Measurements from ENCODE around the gene SNX7.

SNX7 gene, protein sequence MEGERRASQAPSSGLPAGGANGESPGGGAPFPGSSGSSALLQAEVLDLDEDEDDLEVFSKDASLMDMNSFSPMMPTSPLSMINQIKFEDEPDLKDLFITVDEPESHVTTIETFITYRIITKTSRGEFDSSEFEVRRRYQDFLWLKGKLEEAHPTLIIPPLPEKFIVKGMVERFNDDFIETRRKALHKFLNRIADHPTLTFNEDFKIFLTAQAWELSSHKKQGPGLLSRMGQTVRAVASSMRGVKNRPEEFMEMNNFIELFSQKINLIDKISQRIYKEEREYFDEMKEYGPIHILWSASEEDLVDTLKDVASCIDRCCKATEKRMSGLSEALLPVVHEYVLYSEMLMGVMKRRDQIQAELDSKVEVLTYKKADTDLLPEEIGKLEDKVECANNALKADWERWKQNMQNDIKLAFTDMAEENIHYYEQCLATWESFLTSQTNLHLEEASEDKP

DNA sequence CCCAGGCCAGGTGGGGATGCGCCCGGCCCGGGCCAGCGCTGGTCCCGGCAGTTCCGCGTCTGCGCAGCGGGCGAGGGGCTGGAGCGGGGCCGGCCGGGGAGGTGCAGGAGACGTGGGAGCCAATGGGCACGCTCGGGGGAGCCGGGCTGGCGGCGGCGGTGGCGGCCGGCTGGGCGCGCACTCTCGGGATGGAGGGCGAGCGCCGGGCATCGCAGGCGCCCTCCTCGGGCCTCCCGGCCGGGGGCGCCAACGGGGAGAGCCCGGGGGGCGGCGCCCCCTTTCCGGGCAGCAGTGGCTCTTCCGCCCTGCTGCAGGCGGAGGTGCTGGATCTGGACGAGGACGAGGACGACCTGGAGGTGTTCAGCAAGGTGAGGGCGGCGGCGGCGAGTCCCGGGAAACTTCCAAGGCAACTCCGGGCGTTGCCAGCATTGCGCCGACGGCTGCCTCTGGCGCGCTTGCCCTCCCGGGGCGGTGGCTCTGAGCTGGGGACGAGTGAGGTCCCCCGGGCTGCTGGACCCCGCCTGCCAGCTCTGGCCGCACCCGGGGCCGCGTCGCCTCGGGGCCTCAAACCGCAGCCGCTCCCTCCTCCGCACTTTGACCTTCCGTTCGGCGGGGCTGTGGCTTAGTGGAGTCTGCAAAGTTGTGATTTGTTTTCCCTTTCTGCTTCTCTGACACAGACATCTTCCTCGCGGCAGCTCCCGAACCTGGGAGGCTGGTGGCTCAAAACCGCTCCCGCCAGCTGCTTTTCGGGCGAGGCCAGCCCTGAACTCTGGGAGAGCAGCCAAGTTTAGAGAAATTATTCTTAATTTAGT, at the start of gene SNX7:
Gene SNX7, plus strand, starts transcription at position 178 of the 812 bp plus-strand sequence. Its CDS starts 11 bp downstream, at position 189.
- DNase-seq = peak; percentile 89

- DNase-seq = no peak
Measured at GRCh38 chr1:98637316-98637715, 24.2 kb upstream of the SNX7 start.

DNA sequence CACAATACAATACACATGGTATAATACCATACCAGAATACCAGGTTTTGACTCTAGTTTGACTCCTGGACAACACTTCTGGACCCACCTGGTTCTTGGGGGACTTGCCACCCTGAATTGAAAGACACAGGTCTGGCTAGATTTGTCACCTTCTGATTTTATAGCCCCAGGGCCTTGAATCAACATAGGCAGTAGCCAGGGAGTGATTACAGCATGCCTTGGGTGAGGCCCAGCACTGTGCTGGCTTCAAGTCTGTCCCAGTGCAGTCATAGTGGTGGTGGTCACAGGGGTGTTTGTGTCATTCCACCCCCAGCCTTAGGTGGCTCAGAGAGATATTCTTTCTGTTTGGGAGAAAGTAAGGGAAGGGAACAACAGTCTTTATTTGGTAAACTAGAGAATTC, 23.3 kb upstream of the SNX7 start:
- DNase-seq = no peak

DNA sequence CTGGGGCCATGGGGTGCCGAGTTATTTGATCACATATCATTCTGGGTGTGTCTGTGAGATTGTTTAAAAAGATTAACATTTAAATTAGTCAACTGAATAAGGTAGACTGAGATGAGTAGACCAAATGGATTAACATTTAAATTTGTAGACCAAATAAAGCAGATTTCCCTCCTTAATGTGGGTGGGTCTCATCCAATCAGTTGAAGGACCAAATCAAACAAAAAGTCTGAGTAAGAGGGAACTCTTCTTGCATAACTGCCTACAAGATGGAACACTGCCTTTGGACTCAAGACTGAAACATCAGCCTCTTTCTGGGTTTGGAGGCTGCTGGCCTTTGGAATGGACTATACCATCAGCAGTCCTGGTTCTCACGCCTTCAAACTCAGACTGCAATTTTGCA, 17.0 kb upstream of the SNX7 start:
- DNase-seq = no peak

- DNase-seq = no peak
Measured at GRCh38 chr1:98651116-98651632, 10.3 kb upstream of the SNX7 start.

DNA sequence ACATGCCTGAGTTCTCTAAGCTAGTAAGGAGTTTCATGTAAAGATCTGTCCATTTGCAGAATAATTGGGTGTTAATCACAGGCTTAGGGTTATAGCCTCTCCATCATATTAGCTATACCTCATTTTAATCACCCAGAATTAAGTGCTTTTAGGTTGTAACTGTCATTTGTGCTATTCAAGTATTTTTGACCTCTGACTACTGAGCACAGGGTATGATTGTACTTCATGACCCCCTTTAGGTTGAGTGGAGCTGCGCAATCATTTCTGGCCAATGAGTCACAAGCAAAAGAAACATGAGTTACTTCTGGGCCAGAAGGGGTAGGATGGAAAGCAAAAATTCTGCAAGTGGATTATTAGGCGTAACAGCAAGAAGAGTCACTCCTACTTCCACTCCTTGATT, 8.4 kb upstream of the SNX7 start:
- no peak for DNase-seq

GRCh38 chr1:98659879-98660278, 1.6 kb upstream of the SNX7 start:
- DNase-seq = no peak

- DNase-seq = no peak
Measured at GRCh38 chr1:98660940-98661543, 479 bp upstream of the SNX7 start.

DNA sequence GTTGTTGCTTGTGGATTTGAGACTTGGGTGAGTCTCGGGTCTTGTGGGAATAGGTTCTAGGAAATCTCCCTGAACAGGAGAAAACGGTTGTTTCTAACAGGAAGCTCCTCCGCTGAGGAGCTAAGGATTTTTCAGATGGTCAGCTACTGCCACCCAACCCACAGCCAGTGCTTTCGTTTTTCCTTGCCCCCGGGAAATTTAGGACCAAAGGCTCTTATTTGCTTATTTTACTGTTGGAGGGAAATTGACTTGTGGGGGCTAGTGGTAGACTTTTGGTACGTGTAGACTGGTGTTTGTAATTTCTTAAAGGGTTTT, 792 bp downstream of the SNX7 start:
- DNase-seq = no peak

DNA sequence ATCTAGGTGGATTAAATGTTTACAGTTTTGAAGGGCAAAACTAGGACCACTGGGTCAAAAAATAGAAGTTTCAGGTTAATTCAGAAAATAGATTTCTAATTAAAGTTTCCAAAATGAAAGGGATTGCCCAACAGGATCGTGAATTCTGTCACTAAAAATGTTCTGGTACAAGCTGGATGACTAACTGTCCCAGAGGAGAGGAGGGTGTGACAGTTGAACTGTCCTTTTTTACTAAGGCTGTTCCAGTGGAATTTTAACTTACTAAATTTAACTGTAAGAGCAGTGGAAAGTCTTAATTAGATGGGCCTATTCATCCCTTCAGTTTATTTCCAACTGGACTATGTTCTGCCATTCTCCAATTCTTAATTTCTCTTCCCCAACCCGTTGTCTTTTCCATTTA, 7.2 kb downstream of the SNX7 start:
- DNase-seq = no peak

- no peak for DNase-seq
Measured at GRCh38 chr1:98669355-98670296, 8.1 kb downstream of the SNX7 start.

GRCh38 chr1:98672189-98672588, 10.7 kb downstream of the SNX7 start:
- DNase-seq = no peak

DNA sequence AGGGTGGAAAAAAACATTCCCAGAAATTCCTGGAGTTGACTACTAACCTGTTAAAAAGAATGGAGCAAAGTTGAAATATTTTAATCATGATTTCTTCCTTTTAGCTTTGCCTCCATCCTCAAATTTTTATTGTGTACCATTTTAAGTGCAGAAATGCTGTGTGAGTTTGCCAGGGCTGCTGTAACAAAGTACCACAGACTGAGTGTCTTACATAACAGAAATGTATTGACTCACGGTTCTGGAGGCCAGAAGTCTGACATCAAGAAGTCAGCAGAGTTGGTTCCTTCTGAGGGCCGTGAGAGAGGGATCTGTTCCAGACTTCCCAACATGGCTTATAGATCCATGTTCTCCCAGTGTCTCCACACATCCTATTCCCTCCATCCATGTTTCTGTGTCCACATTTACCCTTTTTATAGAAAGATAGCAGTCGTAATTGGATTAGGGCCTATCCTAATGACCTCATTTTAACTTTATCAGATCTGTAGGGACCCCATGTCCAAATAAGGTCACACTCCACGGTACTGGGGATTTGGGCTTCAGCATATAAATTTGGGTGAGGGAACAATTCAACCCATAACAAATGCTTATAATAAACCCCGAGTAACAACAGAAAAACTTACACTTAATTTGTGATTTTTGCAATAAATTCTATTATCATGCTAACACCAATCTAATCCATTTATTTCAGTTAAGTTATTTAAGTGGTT, 12.7 kb downstream of the SNX7 start:
- no peak for DNase-seq

GRCh38 chr1:98675282-98675681, 13.8 kb downstream of the SNX7 start:
- no peak for DNase-seq

DNA sequence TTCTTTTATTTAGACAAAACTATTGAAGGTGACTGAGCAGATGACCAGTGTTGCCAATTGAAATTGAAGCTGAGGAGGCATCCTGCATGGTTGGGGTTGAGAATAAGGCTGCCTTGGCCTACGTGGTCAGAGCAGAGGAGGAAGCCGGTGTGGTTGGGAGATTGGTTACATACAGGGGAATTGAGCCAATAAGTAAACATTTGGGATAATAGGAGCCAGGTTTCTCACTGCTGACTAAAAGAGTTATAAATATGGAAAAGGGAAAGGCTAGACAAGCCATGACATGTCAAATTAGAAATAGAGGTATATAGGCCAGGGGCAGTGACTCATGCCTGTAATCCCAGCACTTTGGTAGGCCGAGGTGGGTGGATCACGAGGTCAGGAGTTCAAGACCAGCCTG, 15.8 kb downstream of the SNX7 start:
- no peak for DNase-seq

DNA sequence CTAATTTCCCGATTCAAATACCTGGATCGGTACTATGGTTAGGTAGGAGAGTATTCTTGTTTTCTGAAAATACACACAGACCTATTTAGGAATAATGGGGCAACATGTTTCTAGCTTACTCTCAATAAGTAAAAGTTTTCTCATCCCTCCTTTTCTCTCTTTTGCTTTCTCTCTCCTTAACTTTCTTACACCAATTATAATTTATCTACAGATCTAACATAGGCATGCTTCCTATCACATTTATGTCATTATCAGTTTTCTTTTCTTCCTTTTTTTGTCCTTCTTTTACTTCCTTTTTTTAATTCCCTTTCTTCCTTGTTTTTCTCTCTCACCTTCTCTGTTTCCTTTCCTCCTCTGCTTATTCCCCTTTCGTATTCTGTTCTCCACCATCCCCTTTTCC, 20.3 kb downstream of the SNX7 start:
- DNase-seq = no peak

DNA sequence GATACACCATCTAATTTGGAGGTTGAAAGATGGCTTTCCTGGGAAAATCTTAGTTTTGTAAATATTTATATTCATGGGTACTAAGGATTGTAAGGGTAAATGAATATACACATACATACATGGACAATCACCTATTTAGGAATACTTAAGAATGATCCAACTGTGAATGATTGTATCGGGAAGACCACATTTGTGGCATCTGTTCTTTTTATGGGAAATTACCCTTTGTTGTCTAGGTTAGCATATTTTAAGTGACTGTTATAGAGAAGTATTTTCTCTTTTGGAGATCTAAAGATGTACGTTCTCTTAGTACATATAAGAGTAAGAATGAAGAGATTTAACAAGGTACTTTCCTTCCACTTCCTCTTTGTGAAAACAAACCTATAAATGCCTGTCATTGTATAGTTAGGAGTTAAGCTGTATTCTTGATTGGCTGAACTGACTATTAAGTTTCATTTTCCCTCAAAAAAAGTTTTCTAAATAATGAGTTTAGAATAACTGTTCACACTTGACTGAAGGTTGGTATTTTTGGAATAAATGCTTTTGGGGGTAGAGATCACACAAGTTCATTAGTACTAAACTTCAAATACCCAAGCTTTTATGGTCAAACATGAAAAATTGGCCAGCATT, 26.7 kb downstream of the SNX7 start:
- DNase-seq = no peak

- DNase-seq = no peak
Measured at GRCh38 chr1:98690576-98690975, 29.1 kb downstream of the SNX7 start.

DNA sequence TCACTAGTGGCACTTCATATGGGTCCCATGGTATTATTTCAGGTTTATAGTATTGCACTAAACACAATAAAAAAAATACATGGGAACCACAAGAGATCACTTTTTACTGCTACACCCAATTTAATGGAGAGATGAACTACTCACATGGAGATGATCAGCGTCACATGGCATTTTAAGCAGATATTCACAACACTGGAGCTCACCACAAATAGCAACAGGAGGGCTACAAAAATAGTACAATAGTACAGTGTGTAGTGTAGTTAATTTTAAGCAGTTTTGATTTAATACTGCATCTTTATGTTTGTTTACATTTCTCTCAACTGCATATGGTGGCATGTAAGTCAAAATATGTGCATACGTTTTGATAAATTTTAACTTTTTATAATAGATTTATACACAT, 31.0 kb downstream of the SNX7 start:
- no peak for DNase-seq

DNA sequence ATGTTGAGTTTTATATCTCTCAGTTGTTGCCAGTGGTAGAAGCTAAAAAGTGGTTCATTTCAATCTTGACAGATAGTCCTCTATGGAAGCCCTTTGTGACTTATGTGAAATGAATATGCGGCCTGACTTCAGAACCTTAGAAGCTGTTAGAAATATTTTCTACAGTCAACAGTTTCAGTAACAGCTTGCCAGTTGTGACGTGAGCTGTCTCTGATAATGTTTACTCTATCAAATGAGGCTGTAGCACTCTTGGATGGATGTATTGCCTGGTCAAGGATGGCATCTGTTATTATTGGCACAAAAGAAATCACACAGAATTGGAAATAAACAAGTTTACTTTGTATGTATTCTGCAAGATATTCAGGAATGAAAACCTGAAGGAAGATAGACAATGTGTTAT, 31.9 kb downstream of the SNX7 start:
- no peak for DNase-seq

DNA sequence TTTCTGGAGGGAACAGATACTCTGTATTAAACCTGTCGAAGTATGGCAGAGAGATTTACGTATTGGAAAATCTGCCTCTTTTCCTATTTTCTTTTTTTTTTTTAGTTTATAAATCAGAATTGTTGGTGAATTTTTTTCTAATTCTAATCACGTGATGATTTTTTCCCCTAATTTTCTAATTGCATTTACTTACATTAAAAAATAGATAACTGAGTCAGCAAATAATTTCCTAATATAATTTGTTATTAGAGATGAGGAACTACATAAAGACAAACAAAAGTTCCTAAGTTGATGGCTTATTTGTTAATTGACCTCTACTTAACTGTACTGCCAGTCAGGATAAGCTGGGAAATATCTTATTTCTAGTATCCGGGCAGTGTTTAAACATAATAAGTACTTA, 34.6 kb downstream of the SNX7 start:
- DNase-seq = no peak
